Tibial nerve (tissue), 4 donors: ENCODE measurements around the gene FYCO1. TPM values are rescaled to one million over a fixed set of nuclear protein-coding genes. Genes with fewer than 3 reads are reported as not detected.

Source experiments
- DNase-seq, 2 donors: peaks; one replicate each; pipeline ENCODE4 v3.0.0-alpha.2; 2019; ENCODE audit warnings: low spot score in 2 of 2
- H3K27ac ChIP-seq, 4 donors: fragments of 200-600 bp; sonication (generic) in 3 of 4; one replicate each; pipeline ENCODE4 v1.5.1; 2017 to 2019; ENCODE audit warnings: mild to moderate bottlenecking in 1 of 4
- H3K27me3 ChIP-seq, 2 donors: fragments of 200-600 bp; sonication (generic) in 1 of 2; one replicate each; pipeline versions ENCODE4 v1.5.1 to v1.6.0; 2017 to 2019
- H3K36me3 ChIP-seq, 3 donors: fragments of 200-600 bp; sonication (generic); one replicate each; pipeline ENCODE4 v1.5.1; 2018 to 2019
- H3K4me1 ChIP-seq, 4 donors: fragments of 200-600 bp; sonication (generic) in 3 of 4; one replicate each; pipeline ENCODE4 v1.5.1; 2017 to 2019
- H3K4me3 ChIP-seq, 4 donors: fragments of 200-600 bp; sonication (generic) in 3 of 4; one replicate each; pipeline ENCODE4 v1.5.1; 2017 to 2019; ENCODE audit warnings: mild to moderate bottlenecking in 1 of 4, moderate library complexity in 1 of 4
- H3K9me3 ChIP-seq, 4 donors: fragments of 200-600 bp; sonication (generic) in 3 of 4; one replicate each; pipeline ENCODE4 v1.5.1; 2017 to 2019
- CTCF ChIP-seq, 5 experiments: fragments of 200-600 bp in 3 of 5; fragments of 450-650 bp in 2 of 5; sonication (generic) in 3 of 5; IDR thresholded peaks; one replicate each; pipeline ENCODE4 v1.5.1; 2016 to 2019; ENCODE audit warnings: antibody characterized with exemption in 5 of 5, mild to moderate bottlenecking in 3 of 5, moderate library complexity in 2 of 5
- EP300 ChIP-seq, 2 donors: sonication (generic); formaldehyde crosslinking; IDR thresholded peaks; one replicate each; pipeline ENCODE4 v1.6.1; 2017; ENCODE audit warnings: antibody characterized with exemption in 2 of 2, mild to moderate bottlenecking in 1 of 2
- POLR2A ChIP-seq, 2 donors: fragments of 450-650 bp; IDR thresholded peaks; one replicate each; pipeline ENCODE4 v1.6.1; 2017; ENCODE audit warnings: antibody characterized with exemption in 2 of 2, mild to moderate bottlenecking in 2 of 2, moderate library complexity in 2 of 2
- WGBS, 2 donors: methylation state at CpG; one replicate each; pipeline ENCODE4 v1.1.5; 2018; 5-methylcytosine and 5-hydroxymethylcytosine counted together
- total RNA-seq, 4 donors: library from RNA; depleted of rRNA; stranded (reverse); fragments of >200 nt; gene quantifications; one replicate each; pipeline ENCODE4 v1.1.0, GENCODE V29; 2016

The FYCO1 gene
- total RNA-seq, 4 donors from 2014 or later: 61.7 to 85.2 (median 67.9) TPM

DNA sequence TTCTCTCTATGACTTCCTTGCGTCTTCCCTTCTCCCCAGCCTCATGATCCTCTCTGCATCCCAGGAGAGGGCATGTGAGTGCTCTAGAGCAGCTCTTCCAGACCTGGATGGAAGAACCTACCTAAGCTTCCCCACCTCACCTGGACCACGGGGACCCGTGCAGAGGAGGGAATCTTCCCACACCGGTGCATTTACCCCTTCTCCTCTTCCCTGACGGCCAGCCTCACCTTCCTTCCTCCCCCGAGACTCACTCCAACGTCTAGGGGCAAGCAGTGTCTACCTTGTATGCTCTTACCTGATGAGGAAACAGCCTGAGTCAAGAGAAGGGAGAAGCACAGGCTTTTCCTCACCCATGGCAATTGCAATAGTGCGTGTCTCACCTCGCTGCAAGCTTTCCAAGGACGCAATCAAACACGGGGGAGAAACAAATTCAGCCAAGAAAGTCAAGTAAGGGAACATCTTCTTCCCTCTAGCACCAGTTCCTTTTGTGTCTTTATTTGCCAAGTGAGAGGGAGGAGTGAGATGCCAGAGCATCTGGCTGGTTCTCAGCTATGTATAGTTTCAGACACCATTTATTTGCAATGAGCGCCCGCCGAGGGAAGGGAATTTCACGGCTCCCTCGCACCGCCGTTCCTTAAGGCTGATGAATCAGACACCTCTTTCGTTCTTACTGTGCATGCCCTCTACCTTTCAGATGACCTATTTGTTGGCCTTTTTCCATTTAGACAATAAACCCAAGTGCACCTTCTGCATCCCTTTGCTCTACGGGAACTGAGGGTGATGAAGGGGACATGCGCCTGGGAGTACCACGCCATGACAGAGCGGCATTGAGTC lies 111.0 kb downstream of the FYCO1 start:
- TF ChIP-seq EP300 (IDR thresholded peaks at IDR 0.05): no peak
- no peak for TF ChIP-seq CTCF (IDR thresholded peaks at IDR 0.05)
- TF ChIP-seq POLR2A (IDR thresholded peaks at IDR 0.05): no peak
- Histone ChIP-seq H3K27ac (peak overlapping the region in 1 of 4 donors; percentile 26), H3K9me3 (no peaks in the 10 kb centered on the region), H3K4me1 (no peaks in the 10 kb centered on the region), H3K27me3 (no peaks in the 10 kb centered on the region), H3K4me3 (no peak overlapping the region), H3K36me3 (no peaks in the 10 kb centered on the region)
- no peak for DNase-seq
- 82 to 85% methylated on average over 23 of the region's 23 CpGs for WGBS, 2 donors

DNA sequence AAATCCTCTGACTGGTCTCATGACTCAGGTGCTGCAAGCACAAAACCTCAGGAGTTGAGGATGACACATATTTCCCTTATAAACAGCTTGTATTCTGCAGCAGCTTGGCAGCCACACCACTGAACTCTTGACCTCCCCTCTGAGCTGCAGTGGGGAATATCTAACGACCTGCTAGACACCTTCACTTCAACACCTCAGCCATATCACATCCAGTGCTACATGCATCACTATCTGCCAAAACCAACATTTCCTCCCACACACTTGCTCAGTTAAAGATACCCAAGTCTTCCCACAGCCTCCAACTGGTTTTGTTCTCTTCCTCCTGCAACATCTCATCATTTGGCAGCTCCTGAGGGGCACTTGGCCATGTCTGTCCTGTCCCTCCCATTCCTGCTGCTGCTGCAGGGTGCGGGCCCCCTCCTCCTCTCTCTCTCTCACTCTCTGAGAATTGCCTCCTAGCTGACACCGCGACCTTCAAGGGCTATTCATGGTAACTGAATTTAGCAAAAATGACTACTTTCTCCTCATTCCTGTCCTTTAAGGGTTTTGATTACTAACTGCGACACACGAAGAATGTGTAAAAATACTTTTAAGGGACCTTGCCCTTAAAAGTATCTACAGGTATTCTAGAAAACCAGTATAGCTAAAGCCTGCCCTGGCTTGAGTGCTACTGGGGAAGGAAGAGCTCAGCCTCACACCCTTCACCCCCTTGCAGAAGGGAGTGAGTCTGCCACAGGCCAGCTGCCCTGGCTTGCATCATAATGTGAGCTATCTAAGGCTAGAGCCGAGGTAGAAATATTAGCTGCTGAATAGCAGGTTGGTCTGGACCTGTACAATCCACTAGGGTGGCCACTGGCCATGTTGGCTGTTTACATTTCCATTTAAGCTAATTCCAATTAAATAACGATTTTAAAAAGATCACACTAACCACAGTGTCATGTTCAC lies 114.3 kb downstream of the FYCO1 start:
- WGBS, 2 donors: 55 to 65% methylated on average over 8 of the region's 8 CpGs
- Histone ChIP-seq H3K4me3 (no peak overlapping the region), H3K4me1 (no peaks in the 10 kb centered on the region), H3K27me3 (no peaks in the 10 kb centered on the region), H3K36me3 (no peaks in the 10 kb centered on the region), H3K27ac (no peak overlapping the region), H3K9me3 (no peaks in the 10 kb centered on the region)
- DNase-seq: no peak
- TF ChIP-seq EP300 (IDR thresholded peaks at IDR 0.05) (no peak), CTCF (IDR thresholded peaks at IDR 0.05) (no peak), POLR2A (IDR thresholded peaks at IDR 0.05) (no peak)

DNA sequence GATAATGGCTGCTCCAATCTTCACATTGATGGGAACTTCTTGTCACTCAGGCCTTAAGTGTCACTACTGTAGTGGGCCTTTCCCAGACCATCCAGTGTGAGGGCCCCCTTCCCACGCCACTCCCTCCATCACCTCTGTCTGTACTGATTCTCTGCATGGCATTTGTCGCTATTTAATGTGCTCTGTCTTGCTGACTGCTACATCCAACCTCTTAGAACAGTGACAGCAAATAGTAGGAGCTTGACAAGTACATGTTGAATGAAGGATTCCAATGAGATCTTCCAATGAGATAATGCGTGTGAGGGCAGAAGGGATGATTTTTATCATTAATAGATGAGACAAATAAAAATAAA lies 114.9 kb downstream of the FYCO1 start:
- no peak overlapping the region for H3K4me3 ChIP-seq
- 90% methylated on average over 3 of the region's 3 CpGs for WGBS, 2 donors
- TF ChIP-seq POLR2A (IDR thresholded peaks at IDR 0.05): no peak
- TF ChIP-seq CTCF (IDR thresholded peaks at IDR 0.05): no peak
- TF ChIP-seq EP300 (IDR thresholded peaks at IDR 0.05): no peak

DNA sequence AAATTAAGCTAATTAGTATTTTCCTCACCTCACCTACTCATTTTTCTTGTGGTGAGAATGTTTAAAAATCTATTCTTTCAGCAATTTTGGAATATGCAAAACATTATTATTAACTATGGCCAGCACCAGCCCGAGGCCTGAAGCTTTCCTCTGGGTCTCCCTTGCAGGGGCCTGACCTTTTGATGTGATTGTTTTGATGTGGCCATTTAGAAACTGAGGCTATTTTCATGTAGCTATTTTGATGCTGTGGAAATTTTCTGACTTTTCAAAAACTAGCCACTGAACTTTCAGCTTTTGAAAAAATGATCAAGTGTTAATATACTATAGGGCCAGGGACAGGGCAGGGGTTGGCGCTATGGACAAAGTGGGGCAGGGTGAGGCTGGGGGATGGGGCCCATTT lies 117.5 kb downstream of the FYCO1 start:
- no peak for DNase-seq
- H3K9me3 ChIP-seq: no peaks in the 10 kb centered on the region
- no peaks in the 10 kb centered on the region for H3K4me1 ChIP-seq
- H3K4me3 ChIP-seq: no peak overlapping the region
- H3K27me3 ChIP-seq: no peaks in the 10 kb centered on the region
- WGBS, 2 donors: 45 to 80% methylated on average over 2 of the region's 2 CpGs
- no peak overlapping the region for H3K27ac ChIP-seq
- H3K36me3 ChIP-seq: no peaks in the 10 kb centered on the region
- TF ChIP-seq CTCF (IDR thresholded peaks at IDR 0.05): no peak
- no peak for TF ChIP-seq POLR2A (IDR thresholded peaks at IDR 0.05)
- TF ChIP-seq EP300 (IDR thresholded peaks at IDR 0.05): no peak

More for the DNA sequence above, 114.9 kb downstream of the FYCO1 start:
- H3K9me3 ChIP-seq: no peaks in the 10 kb centered on the region
- no peaks in the 10 kb centered on the region for H3K36me3 ChIP-seq
- H3K4me1 ChIP-seq: no peaks in the 10 kb centered on the region
- H3K27ac ChIP-seq: no peak overlapping the region
- no peaks in the 10 kb centered on the region for H3K27me3 ChIP-seq
- DNase-seq: no peak
